ENCODE data around the gene TRPC6.

Gene TRPC6

GRCh38 chr11:101566626-101567025 is 17.2 kb downstream of the TRPC6 start:
- DNase-seq, result no peak
- Mint-ChIP-seq H3K4me1 (no peaks in the 10 kb centered on the region), H3K36me3 (no peaks in the 10 kb centered on the region), H3K27ac (no peak overlapping the region), H3K27me3 (no peaks in the 10 kb centered on the region), H3K9me3 (peaks cover 10% of the 10 kb centered on the region), H3K4me3 (no peak overlapping the region)
- CTCF ChIA-PET, result no interaction called here

- Mint-ChIP-seq H3K27ac (no peak overlapping the region), H3K9me3 (peaks cover 2% of the 10 kb centered on the region), H3K27me3 (no peaks in the 10 kb centered on the region), H3K4me3 (no peak overlapping the region), H3K36me3 (no peaks in the 10 kb centered on the region), H3K4me1 (no peaks in the 10 kb centered on the region)
- DNase-seq, result no peak
- CTCF ChIA-PET, result no interaction called here
Measured at GRCh38 chr11:101563166-101563565, 20.6 kb downstream of the TRPC6 start.

DNA sequence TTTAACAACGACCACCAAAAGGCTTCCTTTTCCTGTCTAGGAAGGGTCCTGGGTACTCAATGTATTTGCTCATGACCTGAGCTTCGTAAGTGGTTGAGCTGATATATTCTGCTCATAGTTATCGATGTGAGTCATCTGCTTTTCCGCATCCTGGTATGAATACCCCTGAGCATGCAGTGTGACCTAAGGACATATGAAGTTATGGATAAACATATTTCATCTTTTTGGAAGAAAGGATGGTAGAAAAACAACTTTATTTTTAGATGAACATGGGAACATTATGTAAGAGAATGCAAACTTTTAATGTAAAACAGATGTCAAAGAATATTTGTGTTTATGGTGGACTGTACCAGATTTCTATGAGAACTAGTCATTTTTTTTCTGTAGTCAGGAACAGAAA is 28.4 kb downstream of the TRPC6 start:
- CTCF ChIA-PET, result no interaction called here
- no peaks in the 10 kb centered on the region for H3K27me3 Mint-ChIP-seq
- H3K4me1 Mint-ChIP-seq, result no peaks in the 10 kb centered on the region
- H3K27ac Mint-ChIP-seq, result no peak overlapping the region
- H3K9me3 Mint-ChIP-seq, result no peaks in the 10 kb centered on the region
- no peaks in the 10 kb centered on the region for H3K36me3 Mint-ChIP-seq
- H3K4me3 Mint-ChIP-seq, result no peak overlapping the region
- DNase-seq, result no peak

GRCh38 chr11:101553891-101554292 is 29.9 kb downstream of the TRPC6 start:
- DNase-seq, result no peak
- H3K27me3 Mint-ChIP-seq, result no peaks in the 10 kb centered on the region
- no peak overlapping the region for H3K4me3 Mint-ChIP-seq
- H3K36me3 Mint-ChIP-seq, result no peaks in the 10 kb centered on the region
- H3K27ac Mint-ChIP-seq, result no peak overlapping the region
- H3K4me1 Mint-ChIP-seq, result no peaks in the 10 kb centered on the region
- H3K9me3 Mint-ChIP-seq, result no peaks in the 10 kb centered on the region
- CTCF ChIA-PET, result no interaction called here

DNA sequence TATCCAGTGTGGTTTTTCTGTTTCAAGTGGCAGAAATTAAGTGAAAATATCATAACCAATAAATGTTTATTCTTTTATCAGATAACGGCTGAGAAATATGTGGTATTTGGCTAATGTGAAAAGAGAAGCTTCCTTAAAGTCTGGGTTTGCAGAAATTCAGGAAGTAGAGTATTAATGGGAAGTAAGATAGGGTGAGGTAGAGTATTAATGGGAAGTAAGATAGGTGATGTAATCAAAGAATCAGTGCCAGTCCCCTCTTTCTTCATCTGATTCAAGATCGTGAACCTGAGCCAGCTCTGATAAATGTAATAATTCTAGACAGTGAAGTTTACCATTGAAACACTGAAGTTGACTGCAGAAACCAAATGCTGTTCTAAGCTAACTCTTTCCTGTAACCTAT is 30.9 kb downstream of the TRPC6 start:
- Mint-ChIP-seq H3K36me3 (no peaks in the 10 kb centered on the region), H3K4me1 (no peaks in the 10 kb centered on the region), H3K27me3 (no peaks in the 10 kb centered on the region), H3K9me3 (no peaks in the 10 kb centered on the region), H3K4me3 (no peak overlapping the region), H3K27ac (no peak overlapping the region)
- no peak for DNase-seq
- CTCF ChIA-PET, result no interaction called here

- CTCF ChIA-PET, result no interaction called here
- no peak overlapping the region for H3K27ac Mint-ChIP-seq
- H3K4me3 Mint-ChIP-seq, result no peak overlapping the region
- no peaks in the 10 kb centered on the region for H3K36me3 Mint-ChIP-seq
- H3K9me3 Mint-ChIP-seq, result peaks cover 5% of the 10 kb centered on the region
- H3K27me3 Mint-ChIP-seq, result no peaks in the 10 kb centered on the region
- H3K4me1 Mint-ChIP-seq, result no peaks in the 10 kb centered on the region
- no peak for DNase-seq
Measured at GRCh38 chr11:101528541-101528940, 55.3 kb downstream of the TRPC6 start.

DNA sequence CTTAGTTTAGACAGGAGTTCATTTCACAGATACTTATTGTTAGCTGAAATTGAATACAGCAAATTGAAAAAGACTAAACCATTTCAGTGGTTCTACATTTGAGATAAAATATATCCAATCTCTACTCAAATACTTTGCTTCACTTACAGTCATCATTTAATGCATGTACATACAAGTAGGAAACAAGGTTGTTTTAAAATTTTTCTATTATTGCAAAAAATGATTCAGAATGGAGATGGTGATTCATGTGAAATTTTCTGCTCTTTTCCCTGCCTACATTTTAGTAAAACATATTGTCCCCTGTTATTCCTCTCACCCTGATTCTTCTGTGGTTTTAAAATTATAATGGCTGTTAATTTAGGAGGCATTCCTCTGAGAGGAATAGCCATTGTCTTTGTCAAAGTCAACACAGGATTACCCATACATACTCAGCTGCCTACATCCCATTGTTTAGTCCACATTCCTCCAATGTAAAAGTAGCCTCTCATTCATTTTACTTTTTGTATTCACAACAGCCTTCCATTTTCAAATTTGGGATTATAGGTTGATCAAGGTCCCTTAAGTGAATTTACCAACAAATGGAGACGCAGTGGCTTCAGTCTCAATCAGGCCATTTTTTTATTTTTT is 60.1 kb downstream of the TRPC6 start:
- no peak overlapping the region for H3K4me3 Mint-ChIP-seq
- no peak for DNase-seq
- CTCF ChIA-PET, result no interaction called here
- no peaks in the 10 kb centered on the region for H3K4me1 Mint-ChIP-seq
- H3K27ac Mint-ChIP-seq, result no peak overlapping the region
- no peaks in the 10 kb centered on the region for H3K36me3 Mint-ChIP-seq
- H3K27me3 Mint-ChIP-seq, result no peaks in the 10 kb centered on the region
- H3K9me3 Mint-ChIP-seq, result peaks cover 7% of the 10 kb centered on the region

GRCh38 chr11:101523193-101523592 is 60.6 kb downstream of the TRPC6 start:
- Mint-ChIP-seq H3K4me3 (no peak overlapping the region), H3K27ac (no peak overlapping the region), H3K27me3 (no peaks in the 10 kb centered on the region), H3K36me3 (no peaks in the 10 kb centered on the region), H3K4me1 (no peaks in the 10 kb centered on the region), H3K9me3 (peaks cover 7% of the 10 kb centered on the region)
- CTCF ChIA-PET, result no interaction called here
- DNase-seq, result no peak

DNA sequence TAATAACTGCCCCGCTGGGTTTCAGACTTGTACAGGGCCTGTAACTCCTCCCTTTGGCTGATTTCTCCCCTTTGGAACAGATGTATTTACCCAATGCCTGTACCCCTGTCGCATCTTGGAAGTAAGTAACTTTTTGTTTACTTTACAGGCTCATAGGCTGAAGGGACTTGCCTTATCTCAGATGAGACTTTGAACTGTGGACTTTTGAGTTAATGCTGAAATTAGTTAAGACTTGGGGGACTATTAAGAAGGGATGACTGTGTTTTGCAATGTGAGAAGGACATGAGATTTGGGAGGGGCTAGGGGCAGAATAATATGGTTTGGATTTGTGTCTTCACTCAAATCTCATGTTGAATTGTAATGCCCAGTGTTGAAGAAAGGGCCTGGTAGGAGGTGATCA is 62.0 kb downstream of the TRPC6 start:
- no peak for DNase-seq
- no peak overlapping the region for H3K27ac Mint-ChIP-seq
- CTCF ChIA-PET, result no interaction called here
- H3K27me3 Mint-ChIP-seq, result no peaks in the 10 kb centered on the region
- H3K4me3 Mint-ChIP-seq, result no peak overlapping the region
- peaks cover 7% of the 10 kb centered on the region for H3K9me3 Mint-ChIP-seq
- no peaks in the 10 kb centered on the region for H3K4me1 Mint-ChIP-seq
- no peaks in the 10 kb centered on the region for H3K36me3 Mint-ChIP-seq

DNA sequence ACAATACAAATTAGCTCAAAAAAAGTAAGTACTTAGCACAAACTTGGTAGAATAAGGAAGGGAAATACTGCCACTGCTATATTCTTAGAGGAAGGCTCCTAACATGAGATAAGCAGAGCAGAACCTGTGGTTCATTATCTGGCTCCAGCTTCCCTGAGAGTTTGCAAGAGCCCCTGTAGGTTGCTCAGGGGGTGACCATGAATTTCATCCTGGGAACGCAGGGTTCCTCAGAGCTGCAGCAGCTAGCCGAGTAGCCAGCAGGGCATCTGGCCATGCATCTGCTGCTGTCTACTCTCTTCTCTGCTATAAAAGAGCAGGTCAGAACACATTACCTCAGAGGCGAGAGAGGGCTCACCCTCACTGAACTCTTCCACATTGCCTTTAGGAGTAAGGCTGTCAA is 67.3 kb downstream of the TRPC6 start:
- Mint-ChIP-seq H3K27me3 (no peaks in the 10 kb centered on the region), H3K4me1 (no peaks in the 10 kb centered on the region), H3K36me3 (no peaks in the 10 kb centered on the region), H3K9me3 (peaks cover under 1% of the 10 kb centered on the region), H3K4me3 (no peak overlapping the region), H3K27ac (no peak overlapping the region)
- DNase-seq, result no peak
- CTCF ChIA-PET, result no interaction called here

DNA sequence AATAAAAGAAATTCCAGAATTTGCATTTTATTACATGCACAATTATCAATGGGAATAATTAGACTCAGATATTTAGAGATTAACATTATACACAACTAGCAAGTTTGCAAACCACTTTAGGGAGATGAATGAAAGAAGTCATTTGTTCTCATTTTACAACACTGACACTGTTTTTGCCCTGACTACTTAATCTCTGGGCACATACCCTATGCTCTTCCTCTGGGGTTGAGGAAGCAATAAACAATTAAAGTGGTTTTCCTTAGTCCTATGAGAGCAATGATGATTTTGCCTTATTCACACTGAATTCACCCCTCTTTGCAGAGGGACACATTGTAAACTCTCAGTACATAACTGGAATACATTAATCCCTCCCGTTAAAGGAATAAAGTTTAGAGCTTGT is 72.7 kb downstream of the TRPC6 start:
- no peaks in the 10 kb centered on the region for H3K36me3 Mint-ChIP-seq
- CTCF ChIA-PET, result no interaction called here
- no peaks in the 10 kb centered on the region for H3K27me3 Mint-ChIP-seq
- H3K4me1 Mint-ChIP-seq, result no peaks in the 10 kb centered on the region
- no peak overlapping the region for H3K4me3 Mint-ChIP-seq
- no peak overlapping the region for H3K27ac Mint-ChIP-seq
- no peak for DNase-seq
- H3K9me3 Mint-ChIP-seq, result no peaks in the 10 kb centered on the region

DNA sequence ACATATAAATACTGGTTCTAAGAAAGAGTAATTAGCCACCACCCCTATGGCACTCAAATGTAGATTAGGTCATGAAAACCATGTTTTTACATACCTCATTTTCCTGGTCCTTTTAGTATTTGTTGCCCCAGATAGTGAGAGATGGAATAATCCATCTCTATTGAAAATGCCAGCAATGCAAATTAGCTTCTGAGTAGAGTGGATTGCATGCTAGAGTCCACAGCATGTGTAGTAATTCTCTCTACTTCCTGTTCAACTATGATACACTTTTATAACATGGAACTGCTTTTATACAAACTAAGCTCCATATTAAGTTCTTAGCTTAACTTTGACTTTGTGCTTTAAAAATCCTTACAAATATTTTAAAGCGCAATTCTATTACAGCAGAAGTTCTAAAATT is 73.2 kb downstream of the TRPC6 start:
- Mint-ChIP-seq H3K4me3 (no peak overlapping the region), H3K27me3 (no peaks in the 10 kb centered on the region), H3K36me3 (no peaks in the 10 kb centered on the region), H3K9me3 (no peaks in the 10 kb centered on the region), H3K27ac (no peak overlapping the region), H3K4me1 (no peaks in the 10 kb centered on the region)
- DNase-seq, result no peak
- CTCF ChIA-PET, result no interaction called here

DNA sequence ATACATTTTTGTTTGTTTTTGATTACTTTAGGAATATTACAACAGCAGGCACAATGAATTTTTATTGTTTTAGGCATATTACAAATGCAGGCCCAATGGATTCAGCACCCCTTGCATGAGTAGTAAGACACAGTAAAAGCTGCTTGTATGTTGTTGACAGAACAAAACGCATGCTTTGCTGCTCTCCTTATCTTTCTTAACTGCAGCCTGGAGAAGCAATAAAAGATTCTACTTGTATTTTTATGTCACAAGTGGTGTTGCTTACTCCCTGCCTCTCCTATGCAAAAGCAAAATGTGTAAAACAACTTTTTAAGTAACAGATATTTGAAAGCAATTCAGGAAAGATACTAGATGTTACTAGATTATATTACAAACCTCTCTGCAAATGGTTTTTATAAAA is 73.9 kb downstream of the TRPC6 start:
- no peak for DNase-seq
- no peak overlapping the region for H3K27ac Mint-ChIP-seq
- no peaks in the 10 kb centered on the region for H3K27me3 Mint-ChIP-seq
- no peaks in the 10 kb centered on the region for H3K4me1 Mint-ChIP-seq
- H3K4me3 Mint-ChIP-seq, result no peak overlapping the region
- no peaks in the 10 kb centered on the region for H3K9me3 Mint-ChIP-seq
- CTCF ChIA-PET, result no interaction called here
- H3K36me3 Mint-ChIP-seq, result no peaks in the 10 kb centered on the region

GRCh38 chr11:101508370-101508769 is 75.4 kb downstream of the TRPC6 start:
- Mint-ChIP-seq H3K9me3 (no peaks in the 10 kb centered on the region), H3K4me1 (no peaks in the 10 kb centered on the region), H3K36me3 (no peaks in the 10 kb centered on the region), H3K27ac (no peak overlapping the region), H3K4me3 (no peak overlapping the region), H3K27me3 (no peaks in the 10 kb centered on the region)
- CTCF ChIA-PET, result interaction anchor here (0.7 kb wide), 1 partner anchor 568 kb away, joined by 3 read pairs; no protein-coding TSS in a partner anchor
- no peak for DNase-seq

DNA sequence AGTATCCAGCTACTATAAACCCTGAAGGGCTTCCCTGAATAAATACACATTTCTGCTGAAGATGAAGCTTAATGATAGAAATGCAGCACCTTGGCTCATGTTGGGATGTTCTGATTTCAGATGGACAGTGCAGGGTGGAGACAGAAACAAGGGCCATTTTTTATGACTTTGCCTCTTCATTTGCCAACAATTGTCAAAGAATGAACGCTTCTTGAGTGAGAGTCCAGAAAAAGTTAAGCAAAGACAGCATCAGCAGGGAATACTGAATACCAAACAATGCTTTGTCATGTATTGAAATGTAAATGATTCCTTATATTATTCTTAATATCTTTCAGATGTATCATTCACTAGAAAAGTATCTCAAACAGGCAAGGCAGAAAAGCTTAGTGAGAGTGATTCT is 84.9 kb downstream of the TRPC6 start:
- Mint-ChIP-seq H3K4me1 (no peaks in the 10 kb centered on the region), H3K27me3 (no peaks in the 10 kb centered on the region), H3K4me3 (no peak overlapping the region), H3K36me3 (no peaks in the 10 kb centered on the region), H3K9me3 (no peaks in the 10 kb centered on the region), H3K27ac (no peak overlapping the region)
- no peak for DNase-seq
- CTCF ChIA-PET, result no interaction called here

DNA sequence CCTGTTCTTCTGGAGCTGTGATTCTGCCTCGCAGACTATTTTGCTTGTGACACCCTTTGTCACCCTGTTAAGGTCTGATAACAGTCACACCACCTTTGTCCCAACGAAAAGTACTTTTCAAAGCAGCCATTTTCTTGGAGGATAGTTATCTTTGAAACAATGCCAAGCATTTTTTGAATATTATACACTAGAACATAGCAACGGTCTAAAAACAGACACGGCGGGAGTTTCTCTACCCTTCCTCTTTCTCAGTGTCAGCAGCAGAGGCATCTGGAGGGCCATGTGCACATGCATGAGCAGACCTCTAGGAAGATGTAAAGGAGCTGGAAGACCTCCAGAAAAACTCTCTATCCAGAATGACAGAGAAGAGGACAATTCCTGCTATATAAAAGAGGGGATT is 86.5 kb downstream of the TRPC6 start:
- DNase-seq, result no peak
- Mint-ChIP-seq H3K4me1 (no peaks in the 10 kb centered on the region), H3K4me3 (no peak overlapping the region), H3K9me3 (no peaks in the 10 kb centered on the region), H3K27me3 (no peaks in the 10 kb centered on the region), H3K27ac (no peak overlapping the region), H3K36me3 (no peaks in the 10 kb centered on the region)
- CTCF ChIA-PET, result no interaction called here
